K562 (cell line): ENCODE results near the gene MYCL. TPM values are rescaled to one million over a fixed set of nuclear protein-coding genes. Genes with fewer than 3 reads are reported as not detected.
A peak's percentile ranks its signal among the peaks of the same experiment; 100 is the strongest.

Experiments used
- ARID1B ChIP-seq: fragments of 450-650 bp; IDR thresholded peaks from 2 replicates; pipeline ENCODE4 v1.6.1; 2016; ENCODE audit warnings: antibody characterized with exemption, mild to moderate bottlenecking, inconsistent platforms
- CBFA2T3 ChIP-seq: fragments of 450-650 bp; IDR thresholded peaks from 2 replicates; pipeline ENCODE4 v1.6.1; 2017
- CHD2 ChIP-seq: IDR thresholded peaks from 2 replicates; pipeline ENCODE4 v1.6.1; 2011; ENCODE audit warnings: low read depth, low read length
- E2F5 ChIP-seq: sonication (generic); formaldehyde crosslinking; IDR thresholded peaks from 2 replicates; pipeline ENCODE4 v1.8.0; 2022; ENCODE audit warnings: mild to moderate bottlenecking, missing genetic modification reagents
- POLR2AphosphoS2 ChIP-seq: IDR thresholded peaks from 2 replicates; pipeline ENCODE4 v1.6.1; 2012; ENCODE audit warnings: low read length, improper control_type of control experiment
- RFX1 ChIP-seq: fragments of 450-650 bp; IDR thresholded peaks from 2 replicates; pipeline ENCODE4 v1.6.1; 2016; ENCODE audit warnings: mild to moderate bottlenecking, moderate library complexity
- RNF219 ChIP-seq: fragments of 250-450 bp; sonication (Bioruptor Pico); IDR thresholded peaks from 2 replicates; pipeline ENCODE4 v1.5.0; 2022; ENCODE audit warnings: mild to moderate bottlenecking
- SAP30 ChIP-seq: fragments of 200-600 bp; sonication (generic); IDR thresholded peaks from 2 replicates; pipeline ENCODE4 v1.6.1; 2012; ENCODE audit warnings: borderline replicate concordance, low read depth, mild to moderate bottlenecking, moderate library complexity, low read length, control low read depth, inconsistent platforms; ENCODE audit not compliant: insufficient read depth, poor library complexity, severe bottlenecking
- SMARCA4 ChIP-seq: fragments of 450-650 bp; IDR thresholded peaks from 2 replicates; pipeline ENCODE4 v1.6.1; 2016
- SMARCA5 ChIP-seq: fragments of 450-650 bp; IDR thresholded peaks from 2 replicates; pipeline ENCODE4 v1.6.1; 2016
- STAG1 ChIP-seq: sonication (generic); formaldehyde crosslinking; IDR thresholded peaks from 2 replicates; pipeline ENCODE4 v1.5.0; 2020; ENCODE audit warnings: missing genetic modification reagents, borderline replicate concordance
- TBL1XR1 ChIP-seq, 2 experiments: IDR thresholded peaks; 2 replicates each; pipeline ENCODE4 v1.6.1; 2012; ENCODE audit warnings: improper control_type of control experiment in 2 of 2, low read length in 2 of 2, mild to moderate bottlenecking in 1 of 2
- ZNF695 ChIP-seq: fragments of 450-650 bp; formaldehyde crosslinking; IDR thresholded peaks from 2 replicates; pipeline ENCODE4 v1.4.0; 2020; ENCODE audit warnings: mild to moderate bottlenecking, moderate library complexity
- polyA plus RNA-seq, 8 experiments: library from polyadenylated mRNA; depleted of rRNA in 4 of 8; stranded (reverse) in 5 of 8; unstranded in 3 of 8; fragments of >200 nt; fragmentation: Nextera tagmentation in 2 of 8; fragmentation: Illumina TruSeq in 1 of 8; extraction: Ambion mirVana in 2 of 8; extraction: Trizol in 1 of 8; gene quantifications; 2 replicates each; pipeline versions ENCODE4 v1.2.1 to v1.2.3, GENCODE V29; 2011 to 2014; ENCODE audit warnings: inconsistent platforms in 1 of 8, missing spikeins in 1 of 8
- total RNA-seq, 7 experiments: library from RNA; depleted of rRNA in 6 of 7; stranded (reverse); fragments of >200 nt in 6 of 7; fragmentation: Illumina TruSeq in 2 of 7; extraction: Trizol in 2 of 7; gene quantifications; 2 replicates each; pipeline versions ENCODE4 v1.2.1 to v1.2.3, GENCODE V29; 2011 to 2021; ENCODE audit warnings: low replicate concordance in 1 of 7
- TF ChIP-seq, protein P1 (sequence below): fragments of 450-650 bp; IDR thresholded peaks from 2 replicates; pipeline ENCODE4 v1.6.1; 2018; ENCODE audit not compliant: partially characterized antibody
- TF ChIP-seq, protein P2 (sequence below): fragments of 250-450 bp; sonication (Bioruptor Pico); IDR thresholded peaks from 2 replicates; pipeline ENCODE4 v1.5.0; 2020; ENCODE audit warnings: mild to moderate bottlenecking
- TF ChIP-seq, protein P3 (sequence below): fragments of 250-450 bp; sonication (Bioruptor Pico); IDR thresholded peaks from 2 replicates; pipeline ENCODE4 v1.8.0; 2022; ENCODE audit warnings: moderate library complexity, mild to moderate bottlenecking, inconsistent platforms

The MYCL gene
- total and polyA plus RNA-seq, 9 of the 15 experiments (the other 6 are each of a cell fraction or from before 2014, with no cell fraction given) = 3.5 to 22.0 (median 12.8) TPM

GRCh38 chr1:39901714-39902459 lies at the start of gene MYCL (continued):
- TF ChIP-seq, protein P1, sequence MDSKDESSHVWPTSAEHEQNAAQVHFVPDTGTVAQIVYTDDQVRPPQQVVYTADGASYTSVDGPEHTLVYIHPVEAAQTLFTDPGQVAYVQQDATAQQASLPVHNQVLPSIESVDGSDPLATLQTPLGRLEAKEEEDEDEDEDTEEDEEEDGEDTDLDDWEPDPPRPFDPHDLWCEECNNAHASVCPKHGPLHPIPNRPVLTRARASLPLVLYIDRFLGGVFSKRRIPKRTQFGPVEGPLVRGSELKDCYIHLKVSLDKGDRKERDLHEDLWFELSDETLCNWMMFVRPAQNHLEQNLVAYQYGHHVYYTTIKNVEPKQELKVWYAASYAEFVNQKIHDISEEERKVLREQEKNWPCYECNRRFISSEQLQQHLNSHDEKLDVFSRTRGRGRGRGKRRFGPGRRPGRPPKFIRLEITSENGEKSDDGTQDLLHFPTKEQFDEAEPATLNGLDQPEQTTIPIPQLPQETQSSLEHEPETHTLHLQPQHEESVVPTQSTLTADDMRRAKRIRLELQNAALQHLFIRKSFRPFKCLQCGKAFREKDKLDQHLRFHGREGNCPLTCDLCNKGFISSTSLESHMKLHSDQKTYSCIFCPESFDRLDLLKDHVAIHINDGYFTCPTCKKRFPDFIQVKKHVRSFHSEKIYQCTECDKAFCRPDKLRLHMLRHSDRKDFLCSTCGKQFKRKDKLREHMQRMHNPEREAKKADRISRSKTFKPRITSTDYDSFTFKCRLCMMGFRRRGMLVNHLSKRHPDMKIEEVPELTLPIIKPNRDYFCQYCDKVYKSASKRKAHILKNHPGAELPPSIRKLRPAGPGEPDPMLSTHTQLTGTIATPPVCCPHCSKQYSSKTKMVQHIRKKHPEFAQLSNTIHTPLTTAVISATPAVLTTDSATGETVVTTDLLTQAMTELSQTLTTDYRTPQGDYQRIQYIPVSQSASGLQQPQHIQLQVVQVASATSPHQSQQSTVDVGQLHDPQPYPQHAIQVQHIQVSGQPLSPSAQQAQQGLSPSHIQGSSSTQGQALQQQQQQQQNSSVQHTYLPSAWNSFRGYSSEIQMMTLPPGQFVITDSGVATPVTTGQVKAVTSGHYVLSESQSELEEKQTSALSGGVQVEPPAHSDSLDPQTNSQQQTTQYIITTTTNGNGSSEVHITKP = peak; percentile 68
- no peak for TF ChIP-seq SAP30
- TF ChIP-seq SMARCA4 = 0 out of 2 replicates have a peak, but pooled peaks have one; percentile 15
- TF ChIP-seq, protein P2, sequence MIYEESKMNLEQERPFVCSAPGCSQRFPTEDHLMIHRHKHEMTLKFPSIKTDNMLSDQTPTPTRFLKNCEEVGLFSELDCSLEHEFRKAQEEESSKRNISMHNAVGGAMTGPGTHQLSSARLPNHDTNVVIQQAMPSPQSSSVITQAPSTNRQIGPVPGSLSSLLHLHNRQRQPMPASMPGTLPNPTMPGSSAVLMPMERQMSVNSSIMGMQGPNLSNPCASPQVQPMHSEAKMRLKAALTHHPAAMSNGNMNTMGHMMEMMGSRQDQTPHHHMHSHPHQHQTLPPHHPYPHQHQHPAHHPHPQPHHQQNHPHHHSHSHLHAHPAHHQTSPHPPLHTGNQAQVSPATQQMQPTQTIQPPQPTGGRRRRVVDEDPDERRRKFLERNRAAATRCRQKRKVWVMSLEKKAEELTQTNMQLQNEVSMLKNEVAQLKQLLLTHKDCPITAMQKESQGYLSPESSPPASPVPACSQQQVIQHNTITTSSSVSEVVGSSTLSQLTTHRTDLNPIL (CRISPR knock-in tag) = no peak
- peak; percentile 61; the same call in 1 of the 2 replicates for TF ChIP-seq STAG1 (CRISPR knock-in tag)
- peak; percentile 29; the same call in 1 of the 2 replicates for TF ChIP-seq CBFA2T3
- no peak for TF ChIP-seq TBL1XR1 (IDR thresholded peaks at IDR 0.05; ENCODE audit: low read length in 2 of 2)
- TF ChIP-seq CHD2 = 0 out of 2 replicates have a peak, but pooled peaks have one; percentile 22
- peak; percentile 74; the same call in 1 of the 2 replicates for TF ChIP-seq ZNF695 (CRISPR knock-in tag)
- TF ChIP-seq POLR2AphosphoS2 = no peak
- TF ChIP-seq E2F5 (CRISPR knock-in tag) = no peak
- TF ChIP-seq RNF219 (CRISPR knock-in tag) = no peak
- TF ChIP-seq RFX1 = no peak
- TF ChIP-seq ARID1B = peak; percentile 51; the same call in 1 of the 2 replicates
- TF ChIP-seq, protein P3, sequence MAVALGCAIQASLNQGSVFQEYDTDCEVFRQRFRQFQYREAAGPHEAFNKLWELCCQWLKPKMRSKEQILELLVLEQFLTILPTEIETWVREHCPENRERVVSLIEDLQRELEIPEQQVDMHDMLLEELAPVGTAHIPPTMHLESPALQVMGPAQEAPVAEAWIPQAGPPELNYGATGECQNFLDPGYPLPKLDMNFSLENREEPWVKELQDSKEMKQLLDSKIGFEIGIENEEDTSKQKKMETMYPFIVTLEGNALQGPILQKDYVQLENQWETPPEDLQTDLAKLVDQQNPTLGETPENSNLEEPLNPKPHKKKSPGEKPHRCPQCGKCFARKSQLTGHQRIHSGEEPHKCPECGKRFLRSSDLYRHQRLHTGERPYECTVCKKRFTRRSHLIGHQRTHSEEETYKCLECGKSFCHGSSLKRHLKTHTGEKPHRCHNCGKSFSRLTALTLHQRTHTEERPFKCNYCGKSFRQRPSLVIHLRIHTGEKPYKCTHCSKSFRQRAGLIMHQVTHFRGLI = peak; percentile 81; the same call in 1 of the 2 replicates
- no peak for TF ChIP-seq SMARCA5
